Gastrocnemius medialis (tissue), 4 donors: ENCODE results near the gene CACNA1B.

ENCODE experiments used
- CTCF ChIP-seq, 5 experiments: fragments of 450-650 bp in 3 of 5; fragments of 200-600 bp in 2 of 5; sonication (generic) in 2 of 5; IDR thresholded peaks in 4 of 5; conservative IDR thresholded peaks in 1 of 5; 1 replicate in 4 of 5; 2 replicates in 1 of 5; pipeline ENCODE4 v1.5.1; 2016 to 2019; ENCODE audit warnings: antibody characterized with exemption in 5 of 5, mild to moderate bottlenecking in 3 of 5, moderate library complexity in 3 of 5
- POLR2A ChIP-seq, 2 donors: fragments of 450-650 bp; IDR thresholded peaks; one replicate each; pipeline ENCODE4 v1.6.1; 2017; ENCODE audit warnings: antibody characterized with exemption in 2 of 2, mild to moderate bottlenecking in 2 of 2, moderate library complexity in 2 of 2

DNA sequence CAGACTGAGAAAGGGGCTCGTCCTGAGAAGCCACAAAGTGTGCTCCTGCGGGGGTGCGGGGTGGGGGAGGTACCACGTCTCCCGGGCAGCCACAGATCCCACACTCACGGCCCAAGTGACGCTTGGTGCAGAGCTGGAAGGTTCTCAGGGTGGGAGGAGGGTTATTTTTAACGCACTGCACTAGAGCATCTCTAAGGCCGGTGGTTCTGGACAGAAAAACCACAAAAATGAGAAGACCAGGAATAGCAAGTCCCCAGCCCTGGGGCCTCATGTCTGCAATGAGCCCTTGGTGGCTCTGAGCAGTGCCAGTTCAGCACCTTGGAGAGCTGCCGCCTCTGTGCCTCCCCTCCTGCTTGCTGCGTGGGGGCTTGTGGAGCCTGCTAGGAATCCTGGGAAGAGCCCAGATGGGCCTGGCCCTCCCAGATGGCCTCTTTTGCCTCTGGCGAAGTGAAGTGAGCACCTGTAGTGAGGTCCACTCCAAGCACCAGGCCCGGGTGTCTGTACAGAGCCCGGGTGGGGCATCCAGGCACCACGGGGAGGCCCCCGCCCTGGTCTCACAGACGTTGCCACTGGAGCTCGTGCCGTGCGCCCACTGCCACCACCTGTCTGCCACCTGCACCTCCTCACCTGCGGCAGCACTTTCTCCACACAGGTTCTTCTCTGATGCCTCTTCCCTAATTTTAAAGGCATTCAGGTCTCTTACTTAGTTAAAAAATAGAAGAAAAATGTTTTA lies 48.9 kb upstream of the CACNA1B start:
- TF ChIP-seq CTCF (IDR thresholded peaks at IDR 0.05 in 4 of 5, conservative IDR thresholded peaks at IDR 0.05 in 1 of 5), result no peak
- no peak for TF ChIP-seq POLR2A (IDR thresholded peaks at IDR 0.05)
